Measurements from ENCODE around the gene SLC7A6OS. TPM values are rescaled to one million over a fixed set of nuclear protein-coding genes. Genes with fewer than 3 reads are reported as not detected.

Gene SLC7A6OS
- total RNA-seq, 3 donors from 2014 or later: 16.4 to 18.6 (median 16.5) TPM

GRCh38 chr16:68270353-68270752 is 40.4 kb downstream of the SLC7A6OS start:
- Histone ChIP-seq H3K4me1 (no peaks in the 10 kb centered on the region), H3K36me3 (no peaks in the 10 kb centered on the region), H3K4me3 (no peak overlapping the region), H3K9me3 (no peaks in the 10 kb centered on the region), H3K27ac (no peak overlapping the region), H3K27me3 (no peaks in the 10 kb centered on the region)
- no peak for DNase-seq (ENCODE audit: low spot score in 2 of 2)
- no peak for TF ChIP-seq POLR2A (IDR thresholded peaks at IDR 0.05)
- TF ChIP-seq CTCF (IDR thresholded peaks at IDR 0.05): no peak
- no peak for TF ChIP-seq POLR2AphosphoS5 (IDR thresholded peaks at IDR 0.05)
- intact Hi-C loops (cut with DNase I; ENCODE audit: low total_unique reads): no loop called here

GRCh38 chr16:68269793-68270192 is 41.0 kb downstream of the SLC7A6OS start:
- intact Hi-C loops (cut with DNase I; ENCODE audit: low total_unique reads): no loop called here
- no peaks in the 10 kb centered on the region for H3K36me3 ChIP-seq
- TF ChIP-seq POLR2AphosphoS5 (IDR thresholded peaks at IDR 0.05): no peak
- no peak for TF ChIP-seq CTCF (IDR thresholded peaks at IDR 0.05)
- no peak for TF ChIP-seq POLR2A (IDR thresholded peaks at IDR 0.05)
- H3K27me3 ChIP-seq: no peaks in the 10 kb centered on the region
- no peak overlapping the region for H3K4me3 ChIP-seq
- no peaks in the 10 kb centered on the region for H3K9me3 ChIP-seq
- H3K4me1 ChIP-seq: no peaks in the 10 kb centered on the region
- no peak overlapping the region for H3K27ac ChIP-seq
- DNase-seq (ENCODE audit: low spot score in 2 of 2): no peak

GRCh38 chr16:68267612-68268405 is 42.9 kb downstream of the SLC7A6OS start:
- Histone ChIP-seq H3K9me3 (no peaks in the 10 kb centered on the region), H3K27ac (no peak overlapping the region), H3K4me3 (no peak overlapping the region), H3K4me1 (no peaks in the 10 kb centered on the region), H3K27me3 (no peaks in the 10 kb centered on the region), H3K36me3 (no peaks in the 10 kb centered on the region)
- intact Hi-C loops (cut with DNase I; ENCODE audit: low total_unique reads): no loop called here
- no peak for DNase-seq (ENCODE audit: low spot score in 2 of 2)
- no peak for TF ChIP-seq POLR2A (IDR thresholded peaks at IDR 0.05)
- no peak for TF ChIP-seq CTCF (IDR thresholded peaks at IDR 0.05)
- TF ChIP-seq POLR2AphosphoS5 (IDR thresholded peaks at IDR 0.05): no peak

GRCh38 chr16:68265078-68265920 is 45.4 kb downstream of the SLC7A6OS start:
- TF ChIP-seq POLR2A (IDR thresholded peaks at IDR 0.05) (peak; percentile 19), CTCF (IDR thresholded peaks at IDR 0.05) (no peak), POLR2AphosphoS5 (IDR thresholded peaks at IDR 0.05) (peak in 2 of 3 donors; percentile 12 to 37)
- no peaks in the 10 kb centered on the region for H3K27me3 ChIP-seq
- H3K36me3 ChIP-seq: peaks cover under 1% of the 10 kb centered on the region
- no peaks in the 10 kb centered on the region for H3K9me3 ChIP-seq
- H3K4me1 ChIP-seq: no peaks in the 10 kb centered on the region
- intact Hi-C loops (cut with DNase I; ENCODE audit: low total_unique reads): no loop called here
- DNase-seq (ENCODE audit: low spot score in 2 of 2): peak in 1 of 2 donors; percentile 43
- H3K4me3 ChIP-seq: peak overlapping the region; percentile 76 to 91 (median 86)
- H3K27ac ChIP-seq: peak overlapping the region; percentile 88 to 97
